HL-60 (cell line): ENCODE data around the gene PKP4.
A peak's percentile ranks its signal among the peaks of the same experiment; 100 is the strongest.

Experiments used
- DNase-seq, 2 experiments: peaks; one replicate each; pipeline ENCODE4 v3.0.0-alpha.2; 2010 to 2020; ENCODE audit warnings: low read depth in 1 of 2, low spot score in 1 of 2
- H3K27ac ChIP-seq: fragments of 250-450 bp; sonication (Bioruptor Pico); replicated peaks from 2 replicates; pipeline ENCODE4 v1.5.1; 2020; ENCODE audit warnings: mild to moderate bottlenecking, moderate library complexity
- H3K27me3 ChIP-seq: fragments of 250-450 bp; sonication (Bioruptor Pico); 2 replicates; pipeline ENCODE4 v1.5.1; 2021; ENCODE audit warnings: mild to moderate bottlenecking, moderate library complexity; ENCODE audit not compliant: insufficient read depth, poor library complexity, severe bottlenecking
- H3K4me3 ChIP-seq: replicated peaks from 2 replicates; pipeline ENCODE4 v1.5.1; 2011; ENCODE audit warnings: mild to moderate bottlenecking, control low read depth, low read length; ENCODE audit not compliant: insufficient read depth
- CTCF ChIP-seq: IDR thresholded peaks from one replicate; pipeline ENCODE4 v1.5.1; 2011; ENCODE audit warnings: low read length, control low read depth, inconsistent platforms; ENCODE audit not compliant: insufficient read depth
- GABPA ChIP-seq: IDR thresholded peaks from 2 replicates; pipeline ENCODE4 v1.6.1; 2012; ENCODE audit warnings: low read depth
- POLR2AphosphoS5 ChIP-seq: IDR thresholded peaks from 2 replicates; pipeline ENCODE4 v1.6.1; 2012; ENCODE audit warnings: low read depth
- SPI1 ChIP-seq: IDR thresholded peaks from 2 replicates; pipeline ENCODE4 v1.6.1; 2012; ENCODE audit warnings: low read depth, mild to moderate bottlenecking, borderline replicate concordance
- TF ChIP-seq, protein P1 (sequence below): IDR thresholded peaks from 2 replicates; pipeline ENCODE4 v1.6.1; 2012; ENCODE audit warnings: low read depth; ENCODE audit not compliant: insufficient replicate concordance

Gene PKP4

DNA sequence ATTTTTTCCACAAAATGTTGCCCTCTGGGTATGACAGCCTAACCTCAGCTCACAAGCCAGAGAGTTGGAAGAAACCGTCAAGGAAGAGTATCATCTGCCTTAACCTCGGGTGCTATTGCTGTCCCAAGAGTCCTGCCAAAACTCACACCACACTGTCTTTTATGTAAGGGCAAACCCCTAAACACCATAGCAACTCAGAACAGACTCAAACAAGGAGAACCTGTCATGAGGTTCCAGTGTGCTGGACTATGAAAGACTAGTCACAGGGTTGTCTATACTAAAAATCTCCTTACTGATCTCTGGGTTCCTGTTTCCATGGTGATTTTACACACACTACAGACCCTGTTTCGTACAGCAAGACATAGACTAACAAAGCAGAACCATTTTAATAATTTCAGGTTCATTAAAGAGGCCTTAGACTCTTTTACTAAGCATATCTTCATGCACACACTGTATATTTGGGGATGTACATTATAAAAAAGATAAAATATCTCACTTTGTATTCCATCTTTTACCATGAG lies 159.8 kb downstream of the PKP4 start:
- no peak overlapping the region for H3K4me3 ChIP-seq
- no peak for DNase-seq
- no peak overlapping the region for H3K27ac ChIP-seq
- H3K27me3 ChIP-seq = no peaks in the 10 kb centered on the region
- TF ChIP-seq SPI1 = no peak
- TF ChIP-seq CTCF = no peak
- no peak for TF ChIP-seq POLR2AphosphoS5
- TF ChIP-seq, protein P1, sequence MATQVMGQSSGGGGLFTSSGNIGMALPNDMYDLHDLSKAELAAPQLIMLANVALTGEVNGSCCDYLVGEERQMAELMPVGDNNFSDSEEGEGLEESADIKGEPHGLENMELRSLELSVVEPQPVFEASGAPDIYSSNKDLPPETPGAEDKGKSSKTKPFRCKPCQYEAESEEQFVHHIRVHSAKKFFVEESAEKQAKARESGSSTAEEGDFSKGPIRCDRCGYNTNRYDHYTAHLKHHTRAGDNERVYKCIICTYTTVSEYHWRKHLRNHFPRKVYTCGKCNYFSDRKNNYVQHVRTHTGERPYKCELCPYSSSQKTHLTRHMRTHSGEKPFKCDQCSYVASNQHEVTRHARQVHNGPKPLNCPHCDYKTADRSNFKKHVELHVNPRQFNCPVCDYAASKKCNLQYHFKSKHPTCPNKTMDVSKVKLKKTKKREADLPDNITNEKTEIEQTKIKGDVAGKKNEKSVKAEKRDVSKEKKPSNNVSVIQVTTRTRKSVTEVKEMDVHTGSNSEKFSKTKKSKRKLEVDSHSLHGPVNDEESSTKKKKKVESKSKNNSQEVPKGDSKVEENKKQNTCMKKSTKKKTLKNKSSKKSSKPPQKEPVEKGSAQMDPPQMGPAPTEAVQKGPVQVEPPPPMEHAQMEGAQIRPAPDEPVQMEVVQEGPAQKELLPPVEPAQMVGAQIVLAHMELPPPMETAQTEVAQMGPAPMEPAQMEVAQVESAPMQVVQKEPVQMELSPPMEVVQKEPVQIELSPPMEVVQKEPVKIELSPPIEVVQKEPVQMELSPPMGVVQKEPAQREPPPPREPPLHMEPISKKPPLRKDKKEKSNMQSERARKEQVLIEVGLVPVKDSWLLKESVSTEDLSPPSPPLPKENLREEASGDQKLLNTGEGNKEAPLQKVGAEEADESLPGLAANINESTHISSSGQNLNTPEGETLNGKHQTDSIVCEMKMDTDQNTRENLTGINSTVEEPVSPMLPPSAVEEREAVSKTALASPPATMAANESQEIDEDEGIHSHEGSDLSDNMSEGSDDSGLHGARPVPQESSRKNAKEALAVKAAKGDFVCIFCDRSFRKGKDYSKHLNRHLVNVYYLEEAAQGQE = no peak
- no peak for TF ChIP-seq GABPA

DNA sequence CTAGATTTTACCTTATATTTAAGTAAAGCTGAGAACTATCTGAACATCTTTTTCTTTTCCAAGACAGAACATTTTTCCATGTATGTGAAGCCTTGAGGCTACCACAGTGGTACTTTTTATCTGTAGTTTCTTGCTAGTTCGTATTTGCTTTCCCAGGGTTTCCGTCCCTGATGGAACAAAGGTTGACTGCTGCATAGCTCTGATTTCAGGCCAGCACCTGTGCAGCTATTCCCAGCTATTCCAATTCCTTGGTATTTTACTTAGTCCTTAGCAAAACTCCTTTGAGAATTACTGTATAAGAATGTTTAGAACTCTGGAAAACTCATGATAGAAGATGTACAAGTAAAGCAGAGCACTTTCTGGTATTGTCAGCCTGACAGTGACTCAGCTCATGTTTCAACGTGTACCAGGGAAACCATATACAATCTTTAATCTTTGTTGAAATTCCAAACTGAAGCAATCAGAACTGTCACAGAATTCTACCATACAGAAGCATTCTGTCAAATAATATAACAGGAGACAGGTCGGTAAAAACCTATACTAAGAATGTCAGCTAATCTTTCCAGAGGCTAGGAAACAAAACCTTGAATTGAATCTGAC lies 162.2 kb downstream of the PKP4 start:
- TF ChIP-seq POLR2AphosphoS5 (no peak), CTCF (no peak), SPI1 (no peak), GABPA (no peak)
- TF ChIP-seq, protein P1 = no peak
- H3K27ac ChIP-seq = no peak overlapping the region
- no peaks in the 10 kb centered on the region for H3K27me3 ChIP-seq
- no peak for DNase-seq
- no peak overlapping the region for H3K4me3 ChIP-seq

- Histone ChIP-seq H3K27me3 (no peaks in the 10 kb centered on the region), H3K27ac (no peak overlapping the region), H3K4me3 (no peak overlapping the region)
- TF ChIP-seq, protein P1 = no peak
- TF ChIP-seq CTCF = no peak
- no peak for TF ChIP-seq POLR2AphosphoS5
- TF ChIP-seq GABPA = no peak
- no peak for TF ChIP-seq SPI1
- peak in 1 of 2 experiments; percentile 18 for DNase-seq
Measured at GRCh38 chr2:158619496-158619895, 162.7 kb downstream of the PKP4 start.
